RWPE1 (cell line): ENCODE results near the gene EXOC7.

Source experiments
- CTCF ChIA-PET: fragments of 350-600 bp; sonication (Branson Sonifier 250); formaldehyde crosslinking; extraction: SDS; loops from one replicate; lab custom pipeline; 2021; lab: Yijun Ruan, JAX
- POLR2A ChIA-PET: fragments of 400-600 bp; formaldehyde crosslinking; extraction: SDS; loops from one replicate; lab custom pipeline; 2020; ENCODE audit warnings: antibody characterized with exemption; ENCODE audit not compliant: low non-redundant PET; lab: Yijun Ruan, JAX
- DNase-seq: peaks from one replicate; pipeline ENCODE4 v3.0.0; 2012; ENCODE audit warnings: low spot score
- H3K27ac ChIP-seq: fragments of 450-650 bp; 2 replicates; pipeline ENCODE4 v1.5.1; 2017
- TF ChIP-seq, protein P1 (sequence below): fragments of 450-650 bp; conservative IDR thresholded peaks from 2 replicates; pipeline ENCODE4 v1.5.1; 2017; ENCODE audit warnings: low read depth, mild to moderate bottlenecking

The EXOC7 gene

DNA sequence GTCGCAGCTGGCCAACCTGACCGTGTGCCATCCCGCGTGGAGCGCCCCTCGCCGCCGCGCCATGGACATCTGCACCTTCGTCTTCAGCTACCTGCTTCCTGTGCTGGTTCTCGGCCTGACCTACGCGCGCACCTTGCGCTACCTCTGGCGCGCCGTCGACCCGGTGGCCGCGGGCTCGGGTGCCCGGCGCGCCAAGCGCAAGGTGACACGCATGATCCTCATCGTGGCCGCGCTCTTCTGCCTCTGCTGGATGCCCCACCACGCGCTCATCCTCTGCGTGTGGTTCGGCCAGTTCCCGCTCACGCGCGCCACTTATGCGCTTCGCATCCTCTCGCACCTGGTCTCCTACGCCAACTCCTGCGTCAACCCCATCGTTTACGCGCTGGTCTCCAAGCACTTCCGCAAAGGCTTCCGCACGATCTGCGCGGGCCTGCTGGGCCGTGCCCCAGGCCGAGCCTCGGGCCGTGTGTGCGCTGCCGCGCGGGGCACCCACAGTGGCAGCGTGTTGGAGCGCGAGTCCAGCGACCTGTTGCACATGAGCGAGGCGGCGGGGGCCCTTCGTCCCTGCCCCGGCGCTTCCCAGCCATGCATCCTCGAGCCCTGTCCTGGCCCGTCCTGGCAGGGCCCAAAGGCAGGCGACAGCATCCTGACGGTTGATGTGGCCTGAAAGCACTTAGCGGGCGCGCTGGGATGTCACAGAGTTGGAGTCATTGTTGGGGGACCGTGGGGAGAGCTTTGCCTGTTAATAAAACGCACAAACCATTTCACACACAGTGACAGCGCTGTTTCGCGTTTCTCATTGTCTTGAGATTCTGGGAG lies 26.6 kb downstream of the EXOC7 start:
- TF ChIP-seq, protein P1, sequence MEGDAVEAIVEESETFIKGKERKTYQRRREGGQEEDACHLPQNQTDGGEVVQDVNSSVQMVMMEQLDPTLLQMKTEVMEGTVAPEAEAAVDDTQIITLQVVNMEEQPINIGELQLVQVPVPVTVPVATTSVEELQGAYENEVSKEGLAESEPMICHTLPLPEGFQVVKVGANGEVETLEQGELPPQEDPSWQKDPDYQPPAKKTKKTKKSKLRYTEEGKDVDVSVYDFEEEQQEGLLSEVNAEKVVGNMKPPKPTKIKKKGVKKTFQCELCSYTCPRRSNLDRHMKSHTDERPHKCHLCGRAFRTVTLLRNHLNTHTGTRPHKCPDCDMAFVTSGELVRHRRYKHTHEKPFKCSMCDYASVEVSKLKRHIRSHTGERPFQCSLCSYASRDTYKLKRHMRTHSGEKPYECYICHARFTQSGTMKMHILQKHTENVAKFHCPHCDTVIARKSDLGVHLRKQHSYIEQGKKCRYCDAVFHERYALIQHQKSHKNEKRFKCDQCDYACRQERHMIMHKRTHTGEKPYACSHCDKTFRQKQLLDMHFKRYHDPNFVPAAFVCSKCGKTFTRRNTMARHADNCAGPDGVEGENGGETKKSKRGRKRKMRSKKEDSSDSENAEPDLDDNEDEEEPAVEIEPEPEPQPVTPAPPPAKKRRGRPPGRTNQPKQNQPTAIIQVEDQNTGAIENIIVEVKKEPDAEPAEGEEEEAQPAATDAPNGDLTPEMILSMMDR = no peak
- DNase-seq = no peak
- ChIA-PET CTCF (interaction anchor here (0.7 to 1.1 kb wide), 2 partner anchors 203 to 236 kb away, joined by 3 to 4 read pairs; no protein-coding TSS in a partner anchor), POLR2A (no interaction called here)
- no peak overlapping the region for H3K27ac ChIP-seq

DNA sequence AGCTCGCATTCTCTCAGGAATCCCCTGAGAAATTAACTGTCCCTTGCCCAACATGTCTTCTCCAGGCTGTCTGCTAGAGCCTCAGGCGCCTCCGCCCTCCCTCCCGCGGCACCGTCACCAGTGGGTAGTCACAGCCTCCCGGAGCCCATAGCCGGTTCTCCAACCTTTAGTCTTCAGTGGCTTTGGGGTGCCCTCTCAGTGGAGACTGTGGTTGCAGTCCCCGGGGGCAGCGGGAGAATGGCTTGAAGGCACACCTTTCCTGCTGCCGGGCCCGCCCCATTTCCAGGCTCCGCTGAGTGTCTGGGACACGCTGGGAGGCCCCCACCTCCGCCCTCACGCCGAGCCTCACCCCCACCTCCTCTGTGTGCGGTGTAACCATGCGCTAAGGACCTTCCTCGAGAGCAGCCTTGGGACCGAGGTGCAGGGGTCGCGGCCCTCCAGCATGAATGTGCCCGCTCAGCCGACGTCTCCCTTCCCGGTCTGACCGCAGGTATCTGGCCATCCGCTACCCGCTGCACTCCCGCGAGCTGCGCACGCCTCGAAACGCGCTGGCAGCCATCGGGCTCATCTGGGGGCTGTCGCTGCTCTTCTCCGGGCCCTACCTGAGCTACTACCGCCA lies 27.3 kb downstream of the EXOC7 start:
- ChIA-PET CTCF (interaction anchor here (0.7 kb wide), 1 partner anchor 213 kb away, joined by 3 read pairs; no protein-coding TSS in a partner anchor), POLR2A (no interaction called here)
- no peak overlapping the region for H3K27ac ChIP-seq
- TF ChIP-seq, protein P1 = no peak
- no peak for DNase-seq

DNA sequence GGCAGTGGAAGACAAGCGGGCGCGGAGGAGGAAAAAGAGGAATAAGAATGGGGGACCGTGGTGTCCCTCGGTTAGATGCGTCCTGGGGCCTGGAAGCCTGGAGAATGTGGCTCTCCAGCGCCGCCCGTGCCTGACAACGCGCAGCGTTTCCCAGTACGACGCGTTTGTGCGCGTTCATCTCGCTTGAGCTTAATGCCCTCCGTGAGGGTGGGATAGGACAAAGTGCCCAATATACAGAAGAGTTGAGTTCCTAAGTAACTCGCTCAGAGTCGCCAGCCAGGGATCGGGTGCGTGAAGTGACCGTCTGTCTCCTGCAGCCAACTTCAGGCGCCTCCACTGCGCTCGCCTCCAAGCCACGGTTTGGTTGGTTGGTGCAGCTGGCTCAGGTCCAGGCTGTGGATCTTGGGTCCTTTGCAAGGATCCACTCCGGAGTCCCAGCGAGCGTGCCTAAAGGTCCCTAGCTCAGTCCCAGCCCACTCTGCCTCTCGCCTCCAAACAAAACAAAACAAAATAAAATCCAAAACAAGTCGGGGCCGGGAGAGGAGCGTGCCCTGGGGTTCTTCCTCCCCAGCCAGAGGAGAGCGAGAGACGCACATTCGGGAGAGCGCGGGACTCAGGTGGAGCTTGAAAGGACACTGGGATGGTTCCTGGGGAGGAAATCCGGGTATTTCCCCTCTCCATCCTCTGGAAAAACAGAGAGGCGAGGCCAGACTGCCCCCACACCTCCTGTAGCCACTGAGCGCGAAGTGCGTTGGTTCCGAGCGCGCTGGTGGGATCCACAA lies 28.0 kb downstream of the EXOC7 start:
- DNase-seq = no peak
- TF ChIP-seq, protein P1 = no peak; the same call in 1 of the 2 replicates
- ChIA-PET POLR2A (no interaction called here), CTCF (interaction anchor here (0.7 kb wide), 1 partner anchor 214 kb away, joined by 3 read pairs; no protein-coding TSS in a partner anchor)
- H3K27ac ChIP-seq = no peak overlapping the region

DNA sequence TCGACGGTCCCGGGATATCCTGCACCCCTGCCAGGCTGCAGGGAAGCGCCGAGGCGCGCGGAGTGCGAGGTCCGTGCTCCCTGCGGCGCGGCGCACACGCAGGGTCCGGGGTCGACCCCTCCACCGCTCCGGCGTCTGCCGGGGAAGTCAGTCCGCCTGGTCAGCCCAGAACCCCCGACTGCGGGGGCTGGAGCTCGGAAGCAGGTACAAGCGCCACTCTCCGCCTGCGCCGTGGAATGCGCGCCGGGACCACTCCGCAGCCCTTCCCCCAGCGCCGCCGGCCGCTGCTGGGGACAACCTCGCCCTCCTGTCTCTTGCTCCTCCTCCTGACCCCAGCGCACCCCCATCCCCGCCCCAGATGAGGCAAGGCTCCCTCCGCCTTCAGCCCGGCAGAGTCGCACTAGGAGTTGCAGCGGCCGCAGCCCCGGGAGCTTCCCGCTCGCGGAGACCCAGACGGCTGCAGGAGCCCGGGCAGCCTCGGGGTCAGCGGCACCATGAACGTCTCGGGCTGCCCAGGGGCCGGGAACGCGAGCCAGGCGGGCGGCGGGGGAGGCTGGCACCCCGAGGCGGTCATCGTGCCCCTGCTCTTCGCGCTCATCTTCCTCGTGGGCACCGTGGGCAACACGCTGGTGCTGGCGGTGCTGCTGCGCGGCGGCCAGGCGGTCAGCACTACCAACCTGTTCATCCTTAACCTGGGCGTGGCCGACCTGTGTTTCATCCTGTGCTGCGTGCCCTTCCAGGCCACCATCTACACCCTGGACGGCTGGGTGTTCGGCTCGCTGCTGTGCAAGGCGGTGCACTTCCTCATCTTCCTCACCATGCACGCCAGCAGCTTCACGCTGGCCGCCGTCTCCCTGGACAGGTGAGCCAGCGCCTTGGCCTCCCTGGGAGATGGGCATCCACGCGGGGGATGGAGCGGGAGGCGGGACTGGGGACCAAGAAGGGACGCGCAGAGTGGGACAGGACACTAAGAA lies 28.9 kb downstream of the EXOC7 start, which contains the start of gene GALR2:
TSS of gene GALR2 (plus strand) at position 392 of the 974 bp plus-strand sequence. CDS start at position 495, 103 bp downstream.
- TF ChIP-seq, protein P1 = no peak
- POLR2A ChIA-PET = interaction anchor here (0.5 kb wide), 1 partner anchor 123 kb away, joined by 4 read pairs; no protein-coding TSS in a partner anchor
- CTCF ChIA-PET = interaction anchor here (0.6 kb wide), 1 partner anchor 301 kb away, joined by 3 read pairs; no protein-coding TSS in a partner anchor
- DNase-seq = no peak
- H3K27ac ChIP-seq = no peak within 1 kb of the TSS

DNA sequence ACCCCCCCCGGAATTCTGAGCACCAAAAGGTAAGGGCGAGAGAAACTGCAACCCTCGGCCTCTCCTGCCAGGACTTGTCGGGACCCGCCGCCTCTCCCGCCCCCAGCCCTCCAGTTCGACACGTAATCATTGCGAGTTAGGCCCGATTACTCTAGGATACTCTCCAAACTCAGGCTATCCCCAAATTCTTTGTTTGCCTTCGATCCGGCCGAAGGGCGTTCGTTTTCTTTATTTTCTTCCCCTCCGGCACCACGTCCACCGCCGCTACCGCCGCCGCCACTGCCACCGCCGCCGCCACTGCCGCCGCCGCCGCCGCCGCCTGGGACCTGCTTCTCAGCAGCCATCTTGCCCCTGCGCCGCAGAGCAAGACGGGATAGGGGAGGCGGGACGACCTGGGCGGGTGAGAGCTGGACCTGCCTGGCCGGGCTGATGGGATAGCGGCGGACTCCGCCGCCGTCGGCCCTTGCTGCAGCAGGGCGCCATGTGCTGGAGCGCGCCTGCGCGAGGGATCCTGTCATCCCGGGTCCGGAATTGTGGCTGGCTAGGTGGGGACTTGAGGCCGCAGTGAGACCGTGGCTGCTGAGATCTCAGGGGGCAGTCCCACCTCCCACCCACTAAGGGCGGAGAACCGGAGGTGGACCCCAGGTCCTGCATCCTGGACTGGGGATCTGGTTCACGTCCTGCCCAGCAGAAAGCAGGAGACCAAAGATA lies 31.3 kb downstream of the EXOC7 start, which contains the start of gene SRP68:
TSS of gene SRP68 (minus strand) at position 370 of the 711 bp plus-strand sequence. CDS start at position 344, 26 bp downstream.
- H3K27ac ChIP-seq = peak within 1 kb of the TSS; percentile 82
- TF ChIP-seq, protein P1 = no peak
- POLR2A ChIA-PET = interaction anchor here (0.5 to 0.7 kb wide), 2 partner anchors 9 to 587 kb away, joined by 3 to 4 read pairs; no protein-coding TSS in a partner anchor
- CTCF ChIA-PET = interaction anchor here (1.2 kb wide), 1 partner anchor 207 kb away, joined by 5 read pairs; no protein-coding TSS in a partner anchor
- DNase-seq = peak; percentile 93
